Measurements from ENCODE around the gene TMC1. TPM values are rescaled to one million over a fixed set of nuclear protein-coding genes. Genes with fewer than 3 reads are reported as not detected.

Gene TMC1
- total and polyA plus RNA-seq, 2 experiments from 2014 or later, result not detected

DNA sequence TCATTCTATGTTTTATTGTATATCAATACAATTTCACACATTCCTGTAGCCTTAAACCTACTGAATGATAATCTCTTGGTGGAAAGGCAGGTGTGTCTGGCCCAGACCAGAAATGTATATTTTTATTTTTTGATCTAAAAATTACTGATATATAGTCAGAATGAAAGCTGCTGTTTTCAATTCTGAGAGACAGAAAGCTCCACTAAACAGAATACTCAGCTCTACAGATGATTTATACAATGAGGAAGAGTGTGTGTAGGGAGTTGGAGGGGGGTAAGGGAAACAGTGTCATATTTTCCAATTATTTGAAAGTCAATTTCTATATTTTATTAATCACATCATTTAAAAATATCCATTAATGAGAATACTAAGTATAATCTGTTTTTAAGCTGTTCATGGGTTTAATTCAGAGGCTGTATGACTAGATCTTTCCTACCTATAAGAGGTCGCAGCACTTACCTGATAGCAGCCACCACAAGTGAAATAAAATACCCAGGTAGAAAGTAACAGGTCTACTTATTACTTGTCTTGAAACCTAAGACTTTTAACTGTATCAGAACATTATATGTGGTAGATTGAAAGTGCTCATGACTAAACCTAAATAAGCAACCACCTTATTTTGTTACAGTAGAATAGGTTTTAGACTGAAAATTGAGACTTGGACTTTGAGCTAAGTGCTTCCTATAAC, 183.4 kb downstream of the TMC1 start:
- peaks cover 8% of the 10 kb centered on the region for H3K27me3 ChIP-seq
- TF ChIP-seq, protein P1, sequence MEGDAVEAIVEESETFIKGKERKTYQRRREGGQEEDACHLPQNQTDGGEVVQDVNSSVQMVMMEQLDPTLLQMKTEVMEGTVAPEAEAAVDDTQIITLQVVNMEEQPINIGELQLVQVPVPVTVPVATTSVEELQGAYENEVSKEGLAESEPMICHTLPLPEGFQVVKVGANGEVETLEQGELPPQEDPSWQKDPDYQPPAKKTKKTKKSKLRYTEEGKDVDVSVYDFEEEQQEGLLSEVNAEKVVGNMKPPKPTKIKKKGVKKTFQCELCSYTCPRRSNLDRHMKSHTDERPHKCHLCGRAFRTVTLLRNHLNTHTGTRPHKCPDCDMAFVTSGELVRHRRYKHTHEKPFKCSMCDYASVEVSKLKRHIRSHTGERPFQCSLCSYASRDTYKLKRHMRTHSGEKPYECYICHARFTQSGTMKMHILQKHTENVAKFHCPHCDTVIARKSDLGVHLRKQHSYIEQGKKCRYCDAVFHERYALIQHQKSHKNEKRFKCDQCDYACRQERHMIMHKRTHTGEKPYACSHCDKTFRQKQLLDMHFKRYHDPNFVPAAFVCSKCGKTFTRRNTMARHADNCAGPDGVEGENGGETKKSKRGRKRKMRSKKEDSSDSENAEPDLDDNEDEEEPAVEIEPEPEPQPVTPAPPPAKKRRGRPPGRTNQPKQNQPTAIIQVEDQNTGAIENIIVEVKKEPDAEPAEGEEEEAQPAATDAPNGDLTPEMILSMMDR (IDR thresholded peaks at IDR 0.05; ENCODE audit: low read depth, low read length), result no peak
- no peaks in the 10 kb centered on the region for H3K36me3 ChIP-seq
- DNase-seq (ENCODE audit: low read depth in 1 of 2, low spot score in 1 of 2), result no peak
- H3K27ac ChIP-seq, result no peak overlapping the region
- no peaks in the 10 kb centered on the region for H3K9me3 ChIP-seq (ENCODE audit: low read depth)
- H3K4me3 ChIP-seq, result no peak overlapping the region
- no peaks in the 10 kb centered on the region for H3K4me1 ChIP-seq (ENCODE audit: low read depth)

DNA sequence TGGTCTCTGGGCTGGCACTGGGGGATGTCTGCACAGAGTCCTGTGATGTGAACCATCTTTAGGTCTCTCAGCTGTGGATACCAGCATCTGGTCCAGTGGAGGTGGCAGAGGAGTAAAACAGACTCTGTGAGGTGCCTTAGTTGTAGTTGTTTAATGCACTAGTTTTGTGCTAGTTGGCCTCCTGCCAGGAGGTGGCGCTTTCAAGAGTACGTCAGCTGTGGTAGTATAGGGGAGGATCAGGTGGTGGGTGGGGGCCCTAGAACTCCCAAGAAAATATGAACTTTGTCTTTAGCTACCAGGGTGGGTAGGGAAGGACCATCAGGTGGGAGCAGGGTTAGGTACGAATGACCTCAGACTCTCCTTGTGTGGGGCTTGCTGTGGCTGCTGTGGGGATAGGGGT, 197.1 kb downstream of the TMC1 start:
- Histone ChIP-seq H3K27ac (no peak overlapping the region), H3K4me1 (ENCODE audit: low read depth) (no peaks in the 10 kb centered on the region), H3K4me3 (no peak overlapping the region), H3K27me3 (no peaks in the 10 kb centered on the region), H3K9me3 (ENCODE audit: low read depth) (no peaks in the 10 kb centered on the region), H3K36me3 (no peaks in the 10 kb centered on the region)
- no peak for DNase-seq (ENCODE audit: low read depth in 1 of 2, low spot score in 1 of 2)
- TF ChIP-seq, protein P1 (IDR thresholded peaks at IDR 0.05; ENCODE audit: low read depth, low read length), result no peak

DNA sequence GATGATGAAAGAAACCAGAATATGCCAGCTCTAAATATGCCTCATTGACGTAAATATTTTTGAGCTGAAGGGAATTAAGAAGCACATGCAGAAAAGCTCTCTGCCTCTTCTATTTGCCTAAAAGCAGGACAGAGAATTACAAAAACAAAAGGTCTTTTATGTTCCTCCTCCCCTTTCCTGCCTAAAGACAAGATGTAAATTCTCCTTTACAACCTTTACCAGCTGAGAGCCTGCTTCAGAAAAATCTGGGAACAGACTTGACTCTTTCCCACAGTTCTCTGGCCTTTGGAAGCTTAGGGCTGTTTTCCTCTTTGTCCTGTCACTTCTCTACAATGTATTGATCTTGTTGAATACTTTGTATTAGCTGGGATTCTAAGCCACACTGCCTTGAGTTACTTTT, 199.7 kb downstream of the TMC1 start:
- TF ChIP-seq, protein P1 (IDR thresholded peaks at IDR 0.05; ENCODE audit: low read depth, low read length), result no peak

DNA sequence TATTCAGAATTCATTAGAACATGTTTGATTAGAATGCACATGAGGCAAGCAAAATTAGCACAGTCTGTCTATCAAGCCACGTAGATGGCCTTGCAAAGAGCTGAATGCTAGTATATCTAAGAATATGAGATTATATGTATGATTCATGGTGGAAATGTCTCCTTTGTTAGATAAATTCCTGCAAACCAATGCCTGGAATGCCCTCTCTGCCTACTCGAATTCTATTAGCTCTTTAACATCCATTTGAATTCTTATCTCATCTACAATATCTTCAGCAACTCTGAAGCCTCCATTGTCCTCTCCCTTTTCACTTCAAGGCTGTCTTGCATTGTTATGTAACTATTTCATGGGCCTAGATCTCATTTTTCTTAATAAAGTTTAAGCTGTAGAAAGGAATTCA, 205.5 kb downstream of the TMC1 start:
- Histone ChIP-seq H3K27ac (no peak overlapping the region), H3K36me3 (no peaks in the 10 kb centered on the region), H3K4me1 (ENCODE audit: low read depth) (no peaks in the 10 kb centered on the region), H3K27me3 (no peaks in the 10 kb centered on the region), H3K9me3 (ENCODE audit: low read depth) (no peaks in the 10 kb centered on the region), H3K4me3 (no peak overlapping the region)
- peak in 1 of 2 donors; percentile 23 for DNase-seq (ENCODE audit: low read depth in 1 of 2, low spot score in 1 of 2)
- TF ChIP-seq, protein P1 (IDR thresholded peaks at IDR 0.05; ENCODE audit: low read depth, low read length), result no peak

More for the DNA sequence above, 199.7 kb downstream of the TMC1 start:
- H3K9me3 ChIP-seq (ENCODE audit: low read depth), result no peaks in the 10 kb centered on the region
- no peaks in the 10 kb centered on the region for H3K36me3 ChIP-seq
- no peaks in the 10 kb centered on the region for H3K27me3 ChIP-seq
- no peaks in the 10 kb centered on the region for H3K4me1 ChIP-seq (ENCODE audit: low read depth)
- H3K4me3 ChIP-seq, result no peak overlapping the region
- H3K27ac ChIP-seq, result no peak overlapping the region
- no peak for DNase-seq (ENCODE audit: low read depth in 1 of 2, low spot score in 1 of 2)

DNA sequence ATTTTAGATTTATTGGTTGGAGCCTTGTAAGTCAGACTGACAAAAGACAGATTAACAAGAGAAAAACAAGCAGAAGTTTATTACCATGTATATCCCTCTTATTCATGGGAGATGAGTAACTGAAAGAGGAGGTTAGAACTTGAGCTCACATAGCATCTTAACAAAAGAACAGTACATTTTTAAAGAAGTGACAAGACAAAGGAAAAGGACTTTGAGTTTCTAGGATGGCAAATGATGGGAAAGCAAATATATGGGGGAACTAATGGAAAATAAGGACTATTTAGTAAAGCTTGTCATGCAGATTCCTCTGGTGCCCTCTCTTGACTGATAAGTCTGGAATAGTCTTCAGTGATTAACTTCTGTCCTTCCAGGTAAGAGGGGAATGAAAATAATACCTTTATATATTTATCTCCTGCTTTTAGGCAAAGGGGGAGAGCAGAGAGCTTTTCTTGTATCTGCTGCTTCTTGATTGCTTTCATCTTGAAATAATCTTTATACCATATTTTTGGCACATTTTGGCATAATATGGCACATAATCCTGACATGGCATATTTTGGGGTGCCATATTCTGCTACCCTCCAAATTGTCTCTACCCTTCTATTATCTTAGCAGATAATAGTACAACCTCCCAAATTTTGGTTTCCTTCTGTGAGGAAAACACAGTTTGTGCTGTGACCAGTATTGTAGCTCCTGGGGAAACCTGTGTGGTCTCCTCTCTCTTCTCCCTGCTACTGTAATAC, 206.8 kb downstream of the TMC1 start:
- Histone ChIP-seq H3K4me1 (ENCODE audit: low read depth) (no peaks in the 10 kb centered on the region), H3K36me3 (no peaks in the 10 kb centered on the region), H3K4me3 (no peak overlapping the region), H3K27ac (no peak overlapping the region), H3K27me3 (no peaks in the 10 kb centered on the region), H3K9me3 (ENCODE audit: low read depth) (no peaks in the 10 kb centered on the region)
- no peak for DNase-seq (ENCODE audit: low read depth in 1 of 2, low spot score in 1 of 2)
- TF ChIP-seq, protein P1 (IDR thresholded peaks at IDR 0.05; ENCODE audit: low read depth, low read length), result no peak

Measured in cardiac muscle cell (in vitro differentiated cells and primary cell).